Astrocyte (in vitro differentiated cells and primary cell): Measurements from ENCODE around the gene PPIP5K1. TPM values are rescaled to one million over a fixed set of nuclear protein-coding genes. Genes with fewer than 3 reads are reported as not detected.
A peak's percentile ranks its signal among the peaks of the same experiment; 100 is the strongest.
"Not testable (repeated sequence)": the region's sequence is repeated elsewhere in the genome, so short reads cannot be mapped to it uniquely, and the experiment has no call there.

Source experiments
- DNase-seq: peaks from one replicate; pipeline ENCODE4 v3.0.0-alpha.2; 2010; ENCODE audit warnings: low read depth
- FAIRE-seq: peaks from 2 replicates; lab custom pipeline; 2011; peaks lifted over from hg19 to GRCh38; lab: Jason Lieb, UNC
- H2AFZ ChIP-seq: 2 replicates; pipeline ENCODE4 v1.6.0; 2012; ENCODE audit warnings: low read depth, low read length, inconsistent platforms
- H3K27ac ChIP-seq: 2 replicates; pipeline ENCODE4 v1.5.1; 2011; ENCODE audit warnings: low read depth, low read length, inconsistent platforms
- H3K27me3 ChIP-seq: 2 replicates; pipeline ENCODE4 v1.6.0; 2011; ENCODE audit warnings: low read length, inconsistent platforms; ENCODE audit not compliant: insufficient read depth
- H3K36me3 ChIP-seq: 2 replicates; pipeline ENCODE4 v1.5.1; 2011; ENCODE audit warnings: low read length, inconsistent platforms; ENCODE audit not compliant: insufficient read depth
- H3K4me1 ChIP-seq: 2 replicates; pipeline ENCODE4 v1.5.1; 2011; ENCODE audit warnings: low read length, inconsistent platforms; ENCODE audit not compliant: insufficient read depth
- H3K4me2 ChIP-seq: 2 replicates; pipeline ENCODE4 v1.6.0; 2012; ENCODE audit warnings: low read length, inconsistent platforms
- H3K4me3 ChIP-seq: 2 replicates; pipeline ENCODE4 v1.5.1; 2011; ENCODE audit warnings: low read depth, mild to moderate bottlenecking, low read length, inconsistent platforms; ENCODE audit not compliant: insufficient read depth
- H3K79me2 ChIP-seq: 2 replicates; pipeline ENCODE4 v1.6.0; 2012; ENCODE audit warnings: mild to moderate bottlenecking, low read length, inconsistent platforms; ENCODE audit not compliant: insufficient read depth
- H3K9ac ChIP-seq: 2 replicates; pipeline ENCODE4 v1.6.0; 2012; ENCODE audit warnings: mild to moderate bottlenecking, low read length, inconsistent platforms
- H3K9me3 ChIP-seq: 2 replicates; pipeline ENCODE4 v1.5.1; 2012; ENCODE audit warnings: low read depth, mild to moderate bottlenecking, low read length, inconsistent platforms; ENCODE audit not compliant: insufficient read depth
- H4K20me1 ChIP-seq: 2 replicates; pipeline ENCODE4 v1.6.0; 2012; ENCODE audit warnings: low read length, inconsistent platforms; ENCODE audit not compliant: insufficient read depth
- H3K27ac Mint-ChIP-seq: one replicate; pipeline ENCODE4 v1.8.0; 2021; ENCODE audit warnings: mild to moderate bottlenecking, mixed read lengths; ENCODE audit not compliant: unreplicated experiment
- H3K27me3 Mint-ChIP-seq: one replicate; pipeline ENCODE4 v1.8.0; 2021; ENCODE audit warnings: low read depth, mixed read lengths; ENCODE audit not compliant: unreplicated experiment
- H3K36me3 Mint-ChIP-seq: one replicate; pipeline ENCODE4 v1.8.0; 2021; ENCODE audit warnings: low read depth, mixed read lengths; ENCODE audit not compliant: unreplicated experiment
- H3K4me1 Mint-ChIP-seq: one replicate; pipeline ENCODE4 v1.8.0; 2021; ENCODE audit warnings: low read depth, mixed read lengths; ENCODE audit not compliant: unreplicated experiment
- H3K4me3 Mint-ChIP-seq: one replicate; pipeline ENCODE4 v1.8.0; 2021; ENCODE audit warnings: mild to moderate bottlenecking, moderate library complexity, mixed read lengths; ENCODE audit not compliant: unreplicated experiment
- H3K9me3 Mint-ChIP-seq: one replicate; pipeline ENCODE4 v1.8.0; 2021; ENCODE audit warnings: mild to moderate bottlenecking, mixed read lengths; ENCODE audit not compliant: unreplicated experiment
- total RNA-seq: library from RNA; stranded (reverse); gene quantifications from 2 replicates; pipeline ENCODE4 v1.2.1, GENCODE V29; 2021

The PPIP5K1 gene
- total RNA-seq, 1 donor from 2014 or later, result 21.4 TPM

- H3K27ac Mint-ChIP-seq, H3K36me3 ChIP-seq, H3K4me3 ChIP-seq, H3K4me3 Mint-ChIP-seq, DNase-seq, H3K27ac ChIP-seq, H3K27me3 ChIP-seq, H3K27me3 Mint-ChIP-seq, H3K4me1 Mint-ChIP-seq, H3K4me2 ChIP-seq, H3K79me2 ChIP-seq, H3K9me3 Mint-ChIP-seq, H3K9ac ChIP-seq, H3K4me1 ChIP-seq, FAIRE-seq, H4K20me1 ChIP-seq, H2AFZ ChIP-seq, H3K36me3 Mint-ChIP-seq, H3K9me3 ChIP-seq: not testable (repeated sequence)
Measured at GRCh38 chr15:43592841-43593240, 2.8 kb upstream of the PPIP5K1 start.

- not testable (repeated sequence) for H3K4me1 Mint-ChIP-seq, H3K9me3 Mint-ChIP-seq, H3K36me3 Mint-ChIP-seq, H3K27ac Mint-ChIP-seq, H3K4me3 ChIP-seq, H2AFZ ChIP-seq, H3K9ac ChIP-seq, FAIRE-seq, H3K27ac ChIP-seq, H4K20me1 ChIP-seq, H3K4me3 Mint-ChIP-seq, H3K4me2 ChIP-seq, H3K79me2 ChIP-seq, DNase-seq, H3K4me1 ChIP-seq, H3K27me3 Mint-ChIP-seq, H3K36me3 ChIP-seq, H3K27me3 ChIP-seq, H3K9me3 ChIP-seq
Measured at GRCh38 chr15:43574607-43575006, 15.4 kb downstream of the PPIP5K1 start.

GRCh38 chr15:43566615-43567014 lies 23.4 kb downstream of the PPIP5K1 start:
- H3K4me1 Mint-ChIP-seq, H3K79me2 ChIP-seq, H3K9ac ChIP-seq, H4K20me1 ChIP-seq, H3K27me3 Mint-ChIP-seq, H3K27me3 ChIP-seq, H3K4me3 ChIP-seq, DNase-seq, H3K27ac Mint-ChIP-seq, H3K9me3 ChIP-seq, H3K27ac ChIP-seq, H3K36me3 Mint-ChIP-seq, H3K4me3 Mint-ChIP-seq, H2AFZ ChIP-seq, H3K4me1 ChIP-seq, H3K36me3 ChIP-seq, H3K4me2 ChIP-seq, H3K9me3 Mint-ChIP-seq: not testable (repeated sequence)
- peak; percentile 83 for FAIRE-seq

DNA sequence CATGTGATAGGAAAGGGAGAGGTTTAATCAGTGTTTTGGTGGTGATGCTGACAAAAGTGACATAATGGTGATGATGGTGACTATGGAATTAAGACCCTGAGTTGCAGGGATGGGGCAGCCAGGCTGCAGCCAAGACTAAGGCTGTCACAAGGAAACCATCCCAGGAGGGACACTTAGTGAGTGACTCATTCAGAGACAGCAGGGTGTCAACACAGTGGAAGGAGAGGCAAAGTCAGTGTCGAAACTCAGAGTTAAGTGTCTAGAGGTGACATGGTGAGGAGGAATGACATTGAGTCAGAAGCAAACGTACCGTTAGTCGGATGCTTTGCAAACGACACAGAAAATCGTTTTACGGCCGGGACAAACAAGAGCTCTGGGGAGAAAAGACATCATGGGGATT lies 26.2 kb downstream of the PPIP5K1 start:
- not testable (repeated sequence) for H3K9me3 ChIP-seq, H3K9ac ChIP-seq, H3K9me3 Mint-ChIP-seq, H3K36me3 Mint-ChIP-seq, H3K27ac Mint-ChIP-seq, H4K20me1 ChIP-seq, H3K4me2 ChIP-seq, H3K27me3 Mint-ChIP-seq, H3K27ac ChIP-seq, H3K4me1 Mint-ChIP-seq, H3K4me3 Mint-ChIP-seq, H3K4me3 ChIP-seq, H3K27me3 ChIP-seq, H3K36me3 ChIP-seq, DNase-seq, H2AFZ ChIP-seq, H3K79me2 ChIP-seq, H3K4me1 ChIP-seq
- peak; percentile 13 for FAIRE-seq

- H3K27ac ChIP-seq, H3K79me2 ChIP-seq, H3K27me3 ChIP-seq, H3K4me2 ChIP-seq, H3K9ac ChIP-seq, H3K36me3 Mint-ChIP-seq, DNase-seq, H3K36me3 ChIP-seq, FAIRE-seq, H2AFZ ChIP-seq, H3K27ac Mint-ChIP-seq, H3K9me3 Mint-ChIP-seq, H3K27me3 Mint-ChIP-seq, H3K4me1 ChIP-seq, H3K9me3 ChIP-seq, H4K20me1 ChIP-seq, H3K4me3 ChIP-seq, H3K4me3 Mint-ChIP-seq, H3K4me1 Mint-ChIP-seq: not testable (repeated sequence)
Measured at GRCh38 chr15:43562753-43563152, 27.3 kb downstream of the PPIP5K1 start.
